WTC11 (cell line): Measurements from ENCODE around the gene RPS28.

Source experiments
- ATF6 ChIP-seq: sonication (generic); formaldehyde crosslinking; IDR thresholded peaks from 2 replicates; pipeline ENCODE4 v1.8.1; 2023; ENCODE audit warnings: mild to moderate bottlenecking, missing genetic modification reagents
- CREB1 ChIP-seq: sonication (generic); formaldehyde crosslinking; IDR thresholded peaks from 2 replicates; pipeline ENCODE4 v1.8.0; 2023; ENCODE audit warnings: mild to moderate bottlenecking, missing genetic modification reagents
- CTCF ChIP-seq: fragments of 200-600 bp; IDR thresholded peaks from 2 replicates; pipeline ENCODE4 v1.8.0; 2022; ENCODE audit warnings: antibody characterized with exemption
- E2F1 ChIP-seq: sonication (generic); formaldehyde crosslinking; IDR thresholded peaks from 2 replicates; pipeline ENCODE4 v1.8.0; 2022; ENCODE audit warnings: mild to moderate bottlenecking, missing genetic modification reagents
- ELF4 ChIP-seq: sonication (generic); formaldehyde crosslinking; IDR thresholded peaks from 2 replicates; pipeline ENCODE4 v1.8.1; 2022; ENCODE audit warnings: low read depth, mild to moderate bottlenecking, moderate library complexity, missing genetic modification reagents
- ETV6 ChIP-seq: sonication (generic); formaldehyde crosslinking; IDR thresholded peaks from 2 replicates; pipeline ENCODE4 v1.8.1; 2022; ENCODE audit warnings: mild to moderate bottlenecking, missing genetic modification reagents
- MYBL2 ChIP-seq: sonication (generic); formaldehyde crosslinking; IDR thresholded peaks from 2 replicates; pipeline ENCODE4 v1.8.1; 2023; ENCODE audit warnings: mild to moderate bottlenecking, moderate library complexity, missing genetic modification reagents
- NR2C2 ChIP-seq: sonication (generic); formaldehyde crosslinking; IDR thresholded peaks from 2 replicates; pipeline ENCODE4 v1.8.0; 2022; ENCODE audit warnings: mild to moderate bottlenecking, missing genetic modification reagents
- PREB ChIP-seq: sonication (generic); formaldehyde crosslinking; IDR thresholded peaks from 2 replicates; pipeline ENCODE4 v1.8.1; 2022; ENCODE audit warnings: mild to moderate bottlenecking, missing genetic modification reagents, moderate library complexity, borderline replicate concordance
- TEAD4 ChIP-seq: sonication (generic); formaldehyde crosslinking; IDR thresholded peaks from 2 replicates; pipeline ENCODE4 v1.8.0; 2022; ENCODE audit warnings: mild to moderate bottlenecking, missing genetic modification reagents
- ZNF219 ChIP-seq: sonication (generic); formaldehyde crosslinking; IDR thresholded peaks from 2 replicates; pipeline ENCODE4 v1.8.0; 2023; ENCODE audit warnings: missing genetic modification reagents, mild to moderate bottlenecking, borderline replicate concordance
- ZNF416 ChIP-seq: fragments of 250-450 bp; sonication (Bioruptor Pico); IDR thresholded peaks from 2 replicates; pipeline ENCODE4 v1.9.0; 2021; ENCODE audit warnings: mild to moderate bottlenecking, inconsistent platforms

GRCh38 chr19:8370176-8371010 is 49.1 kb downstream of the RPS28 start:
- TF ChIP-seq ZNF219 (CRISPR knock-in tag) (no peak), PREB (no peak), CTCF (no peak), CREB1 (CRISPR knock-in tag) (no peak), ELF4 (CRISPR knock-in tag) (no peak), E2F1 (no peak), ZNF416 (CRISPR knock-in tag) (no peak), ATF6 (no peak), ETV6 (CRISPR knock-in tag) (no peak), NR2C2 (CRISPR knock-in tag) (no peak), MYBL2 (no peak), TEAD4 (CRISPR knock-in tag) (no peak)
